AG09309 (cell line): ENCODE results near the gene UNC50.
"Not testable (repeated sequence)": the region's sequence is repeated elsewhere in the genome, so short reads cannot be mapped to it uniquely, and the experiment has no call there.

ENCODE experiments used
- DNase-seq: peaks from one replicate; pipeline ENCODE4 v3.0.0-alpha.2; 2010; ENCODE audit warnings: low read depth
- H3K4me3 ChIP-seq: 2 replicates; pipeline ENCODE4 v1.5.1; 2011; ENCODE audit warnings: mild to moderate bottlenecking, low read depth, low read length, moderate library complexity; ENCODE audit not compliant: control insufficient read depth
- CTCF ChIP-seq: IDR thresholded peaks from 2 replicates; pipeline ENCODE4 v1.5.1; 2011; ENCODE audit warnings: mild to moderate bottlenecking, low read depth, low read length, inconsistent platforms; ENCODE audit not compliant: insufficient read depth, control insufficient read depth; ENCODE audit errors: missing control alignments

Gene UNC50

DNA sequence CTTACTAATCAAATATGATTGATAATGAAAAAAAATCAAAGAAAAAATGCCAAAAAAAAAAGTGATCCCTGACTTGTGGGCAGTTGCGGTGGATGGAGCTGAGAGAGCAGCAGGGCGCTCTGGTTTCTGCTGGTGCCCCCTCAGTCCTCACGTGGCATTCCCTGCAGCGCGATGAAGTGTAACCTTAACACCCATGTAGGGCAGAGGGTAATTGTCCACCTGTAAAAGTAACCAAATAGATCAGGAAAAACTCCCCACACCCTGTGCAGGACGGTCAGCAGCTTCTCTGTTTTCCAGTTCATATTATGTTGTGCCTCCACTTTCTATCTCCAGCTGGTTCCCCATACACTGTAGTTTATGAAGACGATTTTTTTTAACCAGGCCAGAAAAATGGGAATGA lies 25.1 kb upstream of the UNC50 start:
- TF ChIP-seq CTCF: no peak
- DNase-seq: no peak
- H3K4me3 ChIP-seq: no peak overlapping the region

DNA sequence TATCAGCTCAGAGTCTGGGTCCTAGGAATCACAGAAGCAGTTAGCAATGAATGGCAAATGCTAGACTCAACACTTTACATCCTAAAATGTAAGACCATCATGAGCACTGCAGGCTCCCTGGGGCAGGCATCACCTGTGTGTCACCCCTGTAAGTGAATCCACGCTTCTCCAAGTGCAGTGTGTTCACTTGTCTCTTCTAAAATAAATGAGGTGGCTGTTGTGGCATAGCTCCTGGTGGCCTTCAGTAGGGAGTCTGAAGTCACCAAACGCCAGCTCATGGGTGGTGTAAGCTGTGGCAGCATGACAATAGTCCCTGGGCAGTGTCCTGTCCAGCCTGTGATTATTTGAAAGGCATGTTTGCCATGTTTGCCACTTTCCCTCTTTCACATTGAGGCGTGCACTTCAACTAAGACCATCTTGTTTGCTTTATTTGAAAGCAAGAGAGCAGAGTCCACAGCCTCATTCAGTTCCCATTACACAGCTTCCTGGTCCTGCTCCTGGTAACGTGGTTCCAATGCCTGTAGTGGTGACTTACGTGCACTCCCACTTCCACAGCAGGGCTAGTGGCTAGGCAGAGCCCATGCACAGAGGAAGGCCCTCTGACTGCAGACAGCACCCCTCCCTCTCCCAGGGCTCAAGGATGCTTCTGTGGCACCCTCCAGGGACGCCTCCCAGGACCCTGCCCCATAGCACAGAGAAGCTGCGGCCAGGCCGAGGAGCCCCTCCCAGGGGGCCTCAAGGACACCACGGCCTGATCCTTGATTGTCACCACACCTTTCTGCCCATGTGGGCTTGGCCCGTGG lies 24.4 kb upstream of the UNC50 start:
- no peak overlapping the region for H3K4me3 ChIP-seq
- TF ChIP-seq CTCF: no peak
- no peak for DNase-seq

- no peak overlapping the region for H3K4me3 ChIP-seq
- DNase-seq: no peak
- no peak for TF ChIP-seq CTCF
Observed at GRCh38 chr2:98585386-98585785, 23.0 kb upstream of the UNC50 start.

DNA sequence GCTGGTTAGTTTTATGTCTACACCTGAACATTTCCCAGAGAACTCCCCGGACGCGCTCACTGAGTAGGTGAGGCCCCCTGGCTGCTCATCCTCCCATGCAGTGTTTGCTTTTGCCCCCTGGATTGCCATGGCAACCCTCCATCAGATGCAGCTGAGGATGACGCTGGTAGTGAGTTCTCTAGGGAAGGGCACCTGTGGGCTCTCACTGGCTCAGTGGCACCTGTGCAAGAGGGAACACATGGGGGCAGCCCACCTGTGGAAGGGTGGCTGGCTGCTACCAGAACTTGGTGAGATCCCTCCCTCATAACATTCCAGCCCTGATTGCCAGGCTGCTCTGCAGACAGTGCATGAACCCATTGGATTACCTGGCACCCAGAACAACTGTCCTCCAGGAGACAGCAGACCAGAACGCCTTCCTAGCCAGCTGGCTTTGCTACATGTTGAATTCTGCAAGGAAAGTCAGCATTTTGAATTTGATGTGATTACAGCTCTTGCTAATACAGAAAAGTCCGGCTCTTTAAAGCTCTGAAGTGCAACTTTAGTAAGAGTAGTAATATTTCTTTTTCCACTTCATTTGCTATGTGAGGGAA lies 21.7 kb upstream of the UNC50 start:
- DNase-seq: no peak
- H3K4me3 ChIP-seq: no peak overlapping the region
- TF ChIP-seq CTCF: no peak

DNA sequence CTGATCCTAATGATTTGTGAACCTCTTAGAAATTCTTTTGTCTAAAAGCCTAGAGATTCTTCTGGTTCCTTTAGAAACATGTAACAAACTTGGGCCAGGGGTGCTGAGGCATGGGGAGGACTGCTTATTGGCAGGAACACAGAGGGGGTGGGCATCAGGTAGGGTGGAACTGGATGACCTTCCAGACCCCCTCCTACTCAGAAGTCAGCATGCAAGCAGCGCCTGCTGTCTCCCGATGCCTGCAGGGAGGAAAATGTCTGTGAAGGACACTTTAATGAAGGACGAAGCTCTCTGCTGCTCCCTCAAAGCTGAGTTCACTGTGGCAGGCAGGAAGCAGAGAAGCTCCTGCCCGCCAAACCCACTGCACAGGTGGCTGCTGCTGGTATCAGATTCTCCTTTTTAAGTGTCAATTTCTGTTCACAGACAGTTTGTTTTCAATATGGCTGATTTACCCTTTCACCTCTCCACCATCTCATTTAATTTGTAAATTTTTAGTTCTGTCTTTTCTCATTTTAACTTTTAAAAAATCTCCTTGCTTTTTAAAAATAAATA lies 19.4 kb upstream of the UNC50 start:
- TF ChIP-seq CTCF: no peak
- no peak for DNase-seq
- no peak overlapping the region for H3K4me3 ChIP-seq

DNA sequence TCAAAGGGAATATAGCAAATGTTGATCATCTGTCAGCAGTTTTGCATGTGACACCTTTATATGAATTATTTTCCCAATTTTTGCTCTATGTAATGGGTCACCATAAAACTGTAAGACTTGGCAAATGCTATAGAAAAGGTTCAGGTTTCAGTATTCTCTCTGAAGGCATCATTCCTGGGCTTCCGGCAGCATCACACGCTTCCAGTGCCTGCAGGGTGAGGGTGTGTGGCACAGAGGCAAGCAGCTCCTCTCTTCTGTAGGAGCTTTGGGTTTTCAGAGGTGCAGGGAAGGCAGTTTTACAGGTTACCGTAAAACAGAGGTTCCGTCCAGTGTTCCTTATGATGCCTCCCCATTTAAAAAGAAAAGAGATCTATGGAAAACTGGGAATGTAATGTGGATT lies 18.9 kb upstream of the UNC50 start:
- H3K4me3 ChIP-seq: no peak overlapping the region
- no peak for TF ChIP-seq CTCF
- no peak for DNase-seq

- no peak for DNase-seq
- no peak for TF ChIP-seq CTCF
Observed at GRCh38 chr2:98592565-98592964, 15.8 kb upstream of the UNC50 start.

DNA sequence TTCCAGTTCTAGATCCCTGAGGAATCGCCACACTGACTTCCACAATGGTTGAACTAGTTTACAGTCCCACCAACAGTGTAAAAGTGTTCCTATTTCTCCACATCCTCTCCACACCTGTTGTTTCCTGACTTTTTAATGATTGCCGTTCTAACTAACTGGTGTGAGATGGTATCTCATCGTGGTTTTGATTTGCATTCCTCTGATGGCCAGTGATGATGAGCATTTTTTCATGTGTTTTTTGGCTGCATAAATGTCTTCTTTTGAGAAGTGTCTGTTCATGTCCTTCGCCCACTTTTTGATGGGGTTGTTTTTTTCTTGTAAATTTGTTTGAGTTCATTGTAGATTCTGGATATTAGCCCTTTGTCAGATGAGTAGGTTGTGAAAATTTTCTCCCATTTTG lies 13.7 kb upstream of the UNC50 start:
- DNase-seq, H3K4me3 ChIP-seq: not testable (repeated sequence)

More at GRCh38 chr2:98592565-98592964, 15.8 kb upstream of the UNC50 start:
- no peak overlapping the region for H3K4me3 ChIP-seq
